Vagina (tissue), 2 donors: ENCODE results near the gene C9orf78. TPM values are rescaled to one million over a fixed set of nuclear protein-coding genes. Genes with fewer than 3 reads are reported as not detected.
A peak's percentile ranks its signal among the peaks of the same experiment; 100 is the strongest.

ENCODE experiments used
- DNase-seq, 2 donors: peaks; one replicate each; pipeline ENCODE4 v3.0.0-alpha.2; 2017; ENCODE audit errors: extremely low spot score in 2 of 2
- H3K27ac ChIP-seq: fragments of 200-600 bp; sonication (generic); one replicate; pipeline ENCODE4 v1.5.1; 2019
- H3K27me3 ChIP-seq: fragments of 200-600 bp; sonication (generic); one replicate; pipeline ENCODE4 v1.5.1; 2019
- H3K36me3 ChIP-seq, 2 donors: fragments of 200-600 bp; sonication (generic); one replicate each; pipeline ENCODE4 v1.5.1; 2017 to 2019
- H3K4me1 ChIP-seq: fragments of 200-600 bp; sonication (generic); one replicate; pipeline ENCODE4 v1.5.1; 2019
- H3K4me3 ChIP-seq, 2 donors: fragments of 200-600 bp; sonication (generic); 1 replicate in 1 of 2; 2 replicates in 1 of 2; pipeline ENCODE4 v1.5.1; 2016 to 2019
- H3K9me3 ChIP-seq: fragments of 200-600 bp; sonication (generic); one replicate; pipeline ENCODE4 v1.5.1; 2019
- CTCF ChIP-seq, 3 experiments: fragments of 450-650 bp in 2 of 3; fragments of 200-600 bp in 1 of 3; sonication (generic) in 1 of 3; IDR thresholded peaks; one replicate each; pipeline ENCODE4 v1.5.1; 2017 to 2019; ENCODE audit warnings: antibody characterized with exemption in 3 of 3, mild to moderate bottlenecking in 2 of 3, moderate library complexity in 2 of 3
- POLR2A ChIP-seq, 2 donors: fragments of 450-650 bp; IDR thresholded peaks; one replicate each; pipeline ENCODE4 v1.6.1; 2017; ENCODE audit warnings: antibody characterized with exemption in 2 of 2, mild to moderate bottlenecking in 2 of 2, moderate library complexity in 2 of 2
- POLR2AphosphoS5 ChIP-seq, 2 donors: sonication (generic); formaldehyde crosslinking; IDR thresholded peaks; one replicate each; pipeline ENCODE4 v1.9.0; 2017; ENCODE audit warnings: antibody characterized with exemption in 2 of 2, mild to moderate bottlenecking in 2 of 2, low read depth in 1 of 2; ENCODE audit not compliant: insufficient read depth in 1 of 2
- intact Hi-C: fragments of 100-400 bp; cut with DNase I; formaldehyde crosslinking; loops from one replicate; pipeline ENCODE4 v1.15.1; 2023
- total RNA-seq: library from RNA; depleted of rRNA; stranded (reverse); fragments of >200 nt; gene quantifications from one replicate; pipeline ENCODE4 v1.2.3, GENCODE V29; 2016

The C9orf78 gene
- total RNA-seq: 36.6 TPM

GRCh38 chr9:129835128-129835859, at the start of gene C9orf78, which contains the start of gene USP20:
Gene C9orf78 (minus strand): TSS chr9:129835275. CDS start chr9:129835221, 54 bp downstream.
Gene USP20 (plus strand): TSS chr9:129835458. CDS start chr9:129852556, 17,098 bp downstream.
- TF ChIP-seq CTCF (IDR thresholded peaks at IDR 0.05): no peak
- TF ChIP-seq POLR2A (IDR thresholded peaks at IDR 0.05): peak in 1 of 2 donors; percentile 76
- peak in 1 of 2 donors; percentile 93 for TF ChIP-seq POLR2AphosphoS5 (IDR thresholded peaks at IDR 0.05; ENCODE audit: insufficient read depth in 1 of 2, low read depth in 1 of 2)
- peak within 1 kb of the TSS; percentile 91 to 95 for H3K4me3 ChIP-seq
- H3K9me3 ChIP-seq: no peaks in the 10 kb centered on the region
- peaks cover 0 to 31% of the 10 kb centered on the region in 2 donors for H3K36me3 ChIP-seq
- no peaks in the 10 kb centered on the region for H3K27me3 ChIP-seq
- intact Hi-C loops: no loop called here
- peaks cover 56% of the 10 kb centered on the region for H3K4me1 ChIP-seq
- DNase-seq: no peak
- peak within 1 kb of the TSS; percentile 87 for H3K27ac ChIP-seq

GRCh38 chr9:129884220-129885017, 49.3 kb upstream of the C9orf78 start:
- TF ChIP-seq POLR2A (IDR thresholded peaks at IDR 0.05) (peak in 1 of 2 donors; percentile 31), POLR2AphosphoS5 (IDR thresholded peaks at IDR 0.05; ENCODE audit: insufficient read depth in 1 of 2, low read depth in 1 of 2) (peak; percentile 80), CTCF (IDR thresholded peaks at IDR 0.05) (no peak)
- peak overlapping the region; percentile 41 to 46 for H3K4me3 ChIP-seq

GRCh38 chr9:129881547-129882324, 46.7 kb upstream of the C9orf78 start:
- H3K4me3 ChIP-seq: no peak overlapping the region
- H3K4me1 ChIP-seq: peaks cover 27% of the 10 kb centered on the region
- TF ChIP-seq POLR2AphosphoS5 (IDR thresholded peaks at IDR 0.05; ENCODE audit: insufficient read depth in 1 of 2, low read depth in 1 of 2) (peak in 1 of 2 donors; percentile 23), POLR2A (IDR thresholded peaks at IDR 0.05) (no peak), CTCF (IDR thresholded peaks at IDR 0.05) (no peak)
- no peaks in the 10 kb centered on the region for H3K9me3 ChIP-seq
- H3K27me3 ChIP-seq: no peaks in the 10 kb centered on the region
- no peak for DNase-seq
- no peak overlapping the region for H3K27ac ChIP-seq
- peaks cover 0 to 20% of the 10 kb centered on the region in 2 donors for H3K36me3 ChIP-seq
- intact Hi-C loops: loop anchor here (10.0 kb wide), 2 partner anchors 223 to 473 kb away; no protein-coding TSS in a partner anchor

More at GRCh38 chr9:129884220-129885017, 49.3 kb upstream of the C9orf78 start:
- peaks cover 0 to 16% of the 10 kb centered on the region in 2 donors for H3K36me3 ChIP-seq
- DNase-seq: peak in 1 of 2 donors; percentile 88
- intact Hi-C loops: loop anchor here (1.0 to 10.0 kb wide), 3 partner anchors 159 to 470 kb away; partner anchors contain the start of gene FNBP1
- H3K4me1 ChIP-seq: peaks cover 31% of the 10 kb centered on the region
- H3K27ac ChIP-seq: peak overlapping the region; percentile 85
- H3K9me3 ChIP-seq: no peaks in the 10 kb centered on the region
- no peaks in the 10 kb centered on the region for H3K27me3 ChIP-seq

- TF ChIP-seq CTCF (IDR thresholded peaks at IDR 0.05) (no peak), POLR2A (IDR thresholded peaks at IDR 0.05) (no peak), POLR2AphosphoS5 (IDR thresholded peaks at IDR 0.05; ENCODE audit: insufficient read depth in 1 of 2, low read depth in 1 of 2) (no peak)
- intact Hi-C loops: loop anchor here (10.0 kb wide), 2 partner anchors 224 to 474 kb away; no protein-coding TSS in a partner anchor
- Histone ChIP-seq H3K4me1 (peaks cover 18% of the 10 kb centered on the region), H3K4me3 (no peak overlapping the region), H3K36me3 (peaks cover 0 to 25% of the 10 kb centered on the region in 2 donors), H3K27ac (no peak overlapping the region), H3K27me3 (no peaks in the 10 kb centered on the region), H3K9me3 (no peaks in the 10 kb centered on the region)
- no peak for DNase-seq
Observed at GRCh38 chr9:129880654-129881546, 45.8 kb upstream of the C9orf78 start.
